ENCODE data around the gene MGAT2.

The MGAT2 gene

GRCh38 chr14:49586673-49587460 is 33.7 kb upstream of the MGAT2 start:
- peaks cover 44% of the 10 kb centered on the region for H3K79me2 ChIP-seq (ENCODE audit: control insufficient read depth, low read length)
- H3K4me2 ChIP-seq (ENCODE audit: low read length), result peak overlapping the region; percentile 49
- H3K27ac ChIP-seq (ENCODE audit: low read depth, low read length), result peak overlapping the region; percentile 69
- no peaks in the 10 kb centered on the region for H3K27me3 ChIP-seq (ENCODE audit: control insufficient read depth, low read length)
- H3K9me2 ChIP-seq (replicated peaks; ENCODE audit: control insufficient read depth, low read length), result no peaks in the 10 kb centered on the region
- H3K4me1 ChIP-seq (ENCODE audit: control insufficient read depth, low read length), result peaks cover 35% of the 10 kb centered on the region
- peak overlapping the region; percentile 79 for H3K4me3 ChIP-seq (ENCODE audit: low read length)
- TF ChIP-seq EZH2phosphoT487 (IDR thresholded peaks at IDR 0.05; ENCODE audit: borderline replicate concordance, low read length), result no peak
- TF ChIP-seq, protein P1, sequence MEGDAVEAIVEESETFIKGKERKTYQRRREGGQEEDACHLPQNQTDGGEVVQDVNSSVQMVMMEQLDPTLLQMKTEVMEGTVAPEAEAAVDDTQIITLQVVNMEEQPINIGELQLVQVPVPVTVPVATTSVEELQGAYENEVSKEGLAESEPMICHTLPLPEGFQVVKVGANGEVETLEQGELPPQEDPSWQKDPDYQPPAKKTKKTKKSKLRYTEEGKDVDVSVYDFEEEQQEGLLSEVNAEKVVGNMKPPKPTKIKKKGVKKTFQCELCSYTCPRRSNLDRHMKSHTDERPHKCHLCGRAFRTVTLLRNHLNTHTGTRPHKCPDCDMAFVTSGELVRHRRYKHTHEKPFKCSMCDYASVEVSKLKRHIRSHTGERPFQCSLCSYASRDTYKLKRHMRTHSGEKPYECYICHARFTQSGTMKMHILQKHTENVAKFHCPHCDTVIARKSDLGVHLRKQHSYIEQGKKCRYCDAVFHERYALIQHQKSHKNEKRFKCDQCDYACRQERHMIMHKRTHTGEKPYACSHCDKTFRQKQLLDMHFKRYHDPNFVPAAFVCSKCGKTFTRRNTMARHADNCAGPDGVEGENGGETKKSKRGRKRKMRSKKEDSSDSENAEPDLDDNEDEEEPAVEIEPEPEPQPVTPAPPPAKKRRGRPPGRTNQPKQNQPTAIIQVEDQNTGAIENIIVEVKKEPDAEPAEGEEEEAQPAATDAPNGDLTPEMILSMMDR (IDR thresholded peaks at IDR 0.05; ENCODE audit: low read depth, low read length, poor library complexity, severe bottlenecking), result peak; percentile 92
- peaks cover 43% of the 10 kb centered on the region for H3K36me3 ChIP-seq (ENCODE audit: control insufficient read depth, low read length)
- H3F3A ChIP-seq (ENCODE audit: control insufficient read depth, insufficient read depth), result peaks cover 46% of the 10 kb centered on the region
- H4K20me1 ChIP-seq (ENCODE audit: control insufficient read depth, insufficient read depth, low read depth, low read length), result peaks cover 30% of the 10 kb centered on the region
- no peaks in the 10 kb centered on the region for H3K9me3 ChIP-seq (ENCODE audit: control insufficient read depth, insufficient read depth, low read length)

GRCh38 chr14:49589387-49589786 is 31.2 kb upstream of the MGAT2 start:
- Histone ChIP-seq H3K9me2 (replicated peaks; ENCODE audit: control insufficient read depth, low read length) (no peaks in the 10 kb centered on the region), H3K27ac (ENCODE audit: low read depth, low read length) (no peak overlapping the region), H3K36me3 (ENCODE audit: control insufficient read depth, low read length) (peaks cover 18% of the 10 kb centered on the region), H3K27me3 (ENCODE audit: control insufficient read depth, low read length) (no peaks in the 10 kb centered on the region), H3F3A (ENCODE audit: control insufficient read depth, insufficient read depth) (peaks cover 30% of the 10 kb centered on the region), H3K4me2 (ENCODE audit: low read length) (no peak overlapping the region), H3K79me2 (ENCODE audit: control insufficient read depth, low read length) (peaks cover 28% of the 10 kb centered on the region), H3K9me3 (ENCODE audit: control insufficient read depth, insufficient read depth, low read length) (no peaks in the 10 kb centered on the region), H4K20me1 (ENCODE audit: control insufficient read depth, insufficient read depth, low read depth, low read length) (peaks cover 10% of the 10 kb centered on the region), H3K4me3 (ENCODE audit: low read length) (no peak overlapping the region), H3K4me1 (ENCODE audit: control insufficient read depth, low read length) (peaks cover 34% of the 10 kb centered on the region)
- TF ChIP-seq, protein P1 (IDR thresholded peaks at IDR 0.05; ENCODE audit: low read depth, low read length, poor library complexity, severe bottlenecking), result no peak
- TF ChIP-seq EZH2phosphoT487 (IDR thresholded peaks at IDR 0.05; ENCODE audit: borderline replicate concordance, low read length), result no peak

GRCh38 chr14:49593016-49593415 is 27.6 kb upstream of the MGAT2 start:
- Histone ChIP-seq H3K4me3 (ENCODE audit: low read length) (peak overlapping the region; percentile 53), H3K36me3 (ENCODE audit: control insufficient read depth, low read length) (peaks cover 3% of the 10 kb centered on the region), H3K4me2 (ENCODE audit: low read length) (peak overlapping the region; percentile 63), H4K20me1 (ENCODE audit: control insufficient read depth, insufficient read depth, low read depth, low read length) (no peaks in the 10 kb centered on the region), H3K4me1 (ENCODE audit: control insufficient read depth, low read length) (peaks cover 42% of the 10 kb centered on the region), H3K79me2 (ENCODE audit: control insufficient read depth, low read length) (peaks cover 35% of the 10 kb centered on the region), H3K9me3 (ENCODE audit: control insufficient read depth, insufficient read depth, low read length) (no peaks in the 10 kb centered on the region), H3F3A (ENCODE audit: control insufficient read depth, insufficient read depth) (peaks cover 28% of the 10 kb centered on the region), H3K9me2 (replicated peaks; ENCODE audit: control insufficient read depth, low read length) (no peaks in the 10 kb centered on the region), H3K27me3 (ENCODE audit: control insufficient read depth, low read length) (no peaks in the 10 kb centered on the region), H3K27ac (ENCODE audit: low read depth, low read length) (peak overlapping the region; percentile 88)
- TF ChIP-seq EZH2phosphoT487 (IDR thresholded peaks at IDR 0.05; ENCODE audit: borderline replicate concordance, low read length), result no peak
- TF ChIP-seq, protein P1 (IDR thresholded peaks at IDR 0.05; ENCODE audit: low read depth, low read length, poor library complexity, severe bottlenecking), result no peak

All from DOHH2 (cell line).